ENCODE measurements around the gene PRIMA1.

- TF ChIP-seq CTCF (IDR thresholded peaks at IDR 0.05) (no peak), POLR2A (IDR thresholded peaks at IDR 0.05) (no peak)
These were observed 9.8 kb downstream of the PRIMA1 start for GRCh38 chr14:93778453-93778852.

Data from esophagus squamous epithelium (tissue), 4 donors.